ENCODE results near the gene SCGB2B2. TPM values are rescaled to one million over a fixed set of nuclear protein-coding genes. Genes with fewer than 3 reads are reported as not detected.
"Not testable (repeated sequence)": the region's sequence is repeated elsewhere in the genome, so short reads cannot be mapped to it uniquely, and the experiment has no call there.

The SCGB2B2 gene
- total RNA-seq, 2 donors from 2014 or later = 0.35 to 0.71 TPM

GRCh38 chr19:34678421-34678820 lies 1.5 kb upstream of the SCGB2B2 start:
- Mint-ChIP-seq H3K9me3 (peaks cover 15% of the 10 kb centered on the region), H3K36me3 (ENCODE audit: low read depth) (peaks cover 68% of the 10 kb centered on the region), H3K27me3 (no peaks in the 10 kb centered on the region), H3K4me3 (peak overlapping the region; percentile 89), H3K4me1 (peaks cover 10% of the 10 kb centered on the region), H3K27ac (peak overlapping the region; percentile 96)
- no peak for ATAC-seq (replicated peaks)

- peaks cover 64% of the 10 kb centered on the region for H3K36me3 Mint-ChIP-seq (ENCODE audit: low read depth)
- peak overlapping the region; percentile 96 for H3K27ac Mint-ChIP-seq
- peak overlapping the region; percentile 89 for H3K4me3 Mint-ChIP-seq
- no peaks in the 10 kb centered on the region for H3K27me3 Mint-ChIP-seq
- H3K9me3 Mint-ChIP-seq = peaks cover 13% of the 10 kb centered on the region
- peaks cover 10% of the 10 kb centered on the region for H3K4me1 Mint-ChIP-seq
- ATAC-seq (replicated peaks) = no peak
These were observed 1.1 kb upstream of the SCGB2B2 start for GRCh38 chr19:34678085-34678412.

GRCh38 chr19:34677386-34678084 lies 576 bp upstream of the SCGB2B2 start, which contains the start of gene ZNF302:
Gene ZNF302 (plus strand): TSS chr19:34677678. CDS start chr19:34678805, 1,127 bp downstream.
- peaks cover 10% of the 10 kb centered on the region for H3K4me1 Mint-ChIP-seq
- H3K36me3 Mint-ChIP-seq (ENCODE audit: low read depth) = peaks cover 59% of the 10 kb centered on the region
- ATAC-seq (replicated peaks) = peak; percentile 89

GRCh38 chr19:34675919-34676318 lies 1.0 kb downstream of the SCGB2B2 start:
- no peak overlapping the region for H3K4me3 Mint-ChIP-seq
- peaks cover 10% of the 10 kb centered on the region for H3K4me1 Mint-ChIP-seq
- H3K36me3 Mint-ChIP-seq (ENCODE audit: low read depth) = peaks cover 43% of the 10 kb centered on the region
- peaks cover 7% of the 10 kb centered on the region for H3K9me3 Mint-ChIP-seq
- H3K27me3 Mint-ChIP-seq = no peaks in the 10 kb centered on the region
- no peak overlapping the region for H3K27ac Mint-ChIP-seq
- no peak for ATAC-seq (replicated peaks)

More at GRCh38 chr19:34677386-34678084, 576 bp upstream of the SCGB2B2 start, which contains the start of gene ZNF302:
- Mint-ChIP-seq H3K27me3 (no peaks in the 10 kb centered on the region), H3K9me3 (peaks cover 8% of the 10 kb centered on the region), H3K4me3 (peak within 1 kb of the TSS; percentile 89), H3K27ac (peak within 1 kb of the TSS; percentile 96)

GRCh38 chr19:34675250-34675649 lies 1.7 kb downstream of the SCGB2B2 start:
- Mint-ChIP-seq H3K27ac (no peak overlapping the region), H3K4me3 (no peak overlapping the region), H3K36me3 (ENCODE audit: low read depth) (peaks cover 36% of the 10 kb centered on the region), H3K4me1 (peaks cover 10% of the 10 kb centered on the region), H3K27me3 (no peaks in the 10 kb centered on the region), H3K9me3 (peaks cover 7% of the 10 kb centered on the region)
- ATAC-seq (replicated peaks) = no peak

- H3K27ac Mint-ChIP-seq = no peak overlapping the region
- no peaks in the 10 kb centered on the region for H3K4me1 Mint-ChIP-seq
- no peak overlapping the region for H3K4me3 Mint-ChIP-seq
- no peaks in the 10 kb centered on the region for H3K27me3 Mint-ChIP-seq
- peaks cover 20% of the 10 kb centered on the region for H3K36me3 Mint-ChIP-seq (ENCODE audit: low read depth)
- no peak for ATAC-seq (replicated peaks)
- H3K9me3 Mint-ChIP-seq = no peaks in the 10 kb centered on the region
These were observed 3.4 kb downstream of the SCGB2B2 start for GRCh38 chr19:34673590-34673989.

- H3K4me1 Mint-ChIP-seq = peaks cover 3% of the 10 kb centered on the region
- H3K36me3 Mint-ChIP-seq (ENCODE audit: low read depth) = peaks cover 4% of the 10 kb centered on the region
- no peaks in the 10 kb centered on the region for H3K9me3 Mint-ChIP-seq
- H3K27ac Mint-ChIP-seq = no peak overlapping the region
- ATAC-seq (replicated peaks) = no peak
- no peaks in the 10 kb centered on the region for H3K27me3 Mint-ChIP-seq
- H3K4me3 Mint-ChIP-seq = no peak overlapping the region
These were observed 5.0 kb downstream of the SCGB2B2 start for GRCh38 chr19:34671972-34672371.

GRCh38 chr19:34669305-34669704 lies 7.7 kb downstream of the SCGB2B2 start:
- Mint-ChIP-seq H3K27me3 (no peaks in the 10 kb centered on the region), H3K36me3 (ENCODE audit: low read depth) (no peaks in the 10 kb centered on the region), H3K4me1 (peaks cover 5% of the 10 kb centered on the region), H3K9me3 (no peaks in the 10 kb centered on the region), H3K4me3 (no peak overlapping the region), H3K27ac (no peak overlapping the region)
- ATAC-seq (replicated peaks) = no peak

GRCh38 chr19:34668690-34669089 lies 8.3 kb downstream of the SCGB2B2 start:
- H3K9me3 Mint-ChIP-seq; H3K36me3 Mint-ChIP-seq (ENCODE audit: low read depth); H3K4me1 Mint-ChIP-seq; H3K4me3 Mint-ChIP-seq; ATAC-seq (replicated peaks); H3K27me3 Mint-ChIP-seq; H3K27ac Mint-ChIP-seq: not testable (repeated sequence)

- H3K9me3 Mint-ChIP-seq; H3K36me3 Mint-ChIP-seq (ENCODE audit: low read depth); H3K27me3 Mint-ChIP-seq; H3K27ac Mint-ChIP-seq; H3K4me1 Mint-ChIP-seq; ATAC-seq (replicated peaks): not testable (repeated sequence)
- peak overlapping the region; percentile 61 for H3K4me3 Mint-ChIP-seq
These were observed 8.8 kb downstream of the SCGB2B2 start for GRCh38 chr19:34668077-34668689.

- no peak for ATAC-seq (replicated peaks)
- H3K27me3 Mint-ChIP-seq = no peaks in the 10 kb centered on the region
- H3K4me1 Mint-ChIP-seq = peaks cover 15% of the 10 kb centered on the region
- H3K4me3 Mint-ChIP-seq = peak overlapping the region; percentile 61
- no peaks in the 10 kb centered on the region for H3K36me3 Mint-ChIP-seq (ENCODE audit: low read depth)
- peak overlapping the region; percentile 67 for H3K27ac Mint-ChIP-seq
- H3K9me3 Mint-ChIP-seq = no peaks in the 10 kb centered on the region
These were observed 9.4 kb downstream of the SCGB2B2 start for GRCh38 chr19:34667349-34668076.

- peaks cover 15% of the 10 kb centered on the region for H3K4me1 Mint-ChIP-seq
- H3K4me3 Mint-ChIP-seq = peak overlapping the region; percentile 61
- no peaks in the 10 kb centered on the region for H3K36me3 Mint-ChIP-seq (ENCODE audit: low read depth)
- no peaks in the 10 kb centered on the region for H3K9me3 Mint-ChIP-seq
- H3K27me3 Mint-ChIP-seq = no peaks in the 10 kb centered on the region
- ATAC-seq (replicated peaks) = no peak
- H3K27ac Mint-ChIP-seq = peak overlapping the region; percentile 67
These were observed 10.0 kb downstream of the SCGB2B2 start for GRCh38 chr19:34666958-34667265.

- Mint-ChIP-seq H3K27ac (peak overlapping the region; percentile 67), H3K27me3 (no peaks in the 10 kb centered on the region), H3K36me3 (ENCODE audit: low read depth) (no peaks in the 10 kb centered on the region), H3K9me3 (no peaks in the 10 kb centered on the region), H3K4me3 (peak overlapping the region; percentile 61), H3K4me1 (peaks cover 15% of the 10 kb centered on the region)
- ATAC-seq (replicated peaks) = no peak
These were observed 10.6 kb downstream of the SCGB2B2 start for GRCh38 chr19:34666200-34666957.

GRCh38 chr19:34665275-34665674 lies 11.7 kb downstream of the SCGB2B2 start:
- H3K27me3 Mint-ChIP-seq = not testable (repeated sequence)

More at GRCh38 chr19:34665275-34665674, 11.7 kb downstream of the SCGB2B2 start:
- not testable (repeated sequence) for H3K27ac Mint-ChIP-seq; H3K36me3 Mint-ChIP-seq (ENCODE audit: low read depth); ATAC-seq (replicated peaks); H3K4me3 Mint-ChIP-seq; H3K9me3 Mint-ChIP-seq
- H3K4me1 Mint-ChIP-seq = peaks cover 15% of the 10 kb centered on the region

Measured in activated T-helper 17 cell treated with anti-CD3 and anti-CD28 coated beads, Interleukin-2, amount 50 U/mL, for 72 hours (primary cell).